Measurements from ENCODE around the gene COMMD7.

COMMD7 gene

DNA sequence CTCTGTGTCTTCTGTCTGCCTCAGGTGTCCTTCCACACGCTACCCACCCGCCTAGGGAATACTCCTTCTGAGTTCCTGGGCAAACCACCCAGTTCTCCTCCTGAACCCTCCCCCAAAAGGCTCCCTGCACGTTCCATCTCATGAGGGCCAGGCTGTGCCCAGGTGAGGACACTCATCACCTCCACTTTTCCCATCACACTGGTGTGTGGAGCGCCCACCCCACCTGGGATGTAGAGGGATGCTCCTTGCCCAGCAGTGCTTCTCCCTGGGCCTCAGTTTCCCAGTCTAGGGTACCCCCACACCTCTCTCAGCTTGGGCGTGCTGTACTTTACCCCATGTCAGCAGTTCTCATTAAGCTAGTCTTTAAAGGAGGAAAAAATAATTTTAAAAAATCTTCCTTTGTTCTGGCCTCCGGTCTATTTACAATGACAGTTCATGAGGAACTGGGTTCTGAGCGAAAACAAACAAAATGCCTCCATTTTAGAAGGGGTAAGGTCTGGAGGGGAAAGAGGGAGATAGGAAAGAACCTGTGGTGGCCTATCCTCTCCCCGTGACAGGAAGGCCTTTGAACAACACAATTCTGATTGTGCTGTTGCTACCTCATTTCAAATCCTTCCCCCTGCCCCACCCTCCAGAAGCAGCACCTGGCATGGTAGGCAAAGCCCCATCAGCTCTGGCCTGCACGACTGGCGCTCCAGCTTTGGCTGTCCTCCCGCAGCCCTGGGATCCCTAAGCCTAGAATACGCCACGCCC lies 67.9 kb downstream of the COMMD7 start:
- peak; percentile 65 for DNase-seq

DNA sequence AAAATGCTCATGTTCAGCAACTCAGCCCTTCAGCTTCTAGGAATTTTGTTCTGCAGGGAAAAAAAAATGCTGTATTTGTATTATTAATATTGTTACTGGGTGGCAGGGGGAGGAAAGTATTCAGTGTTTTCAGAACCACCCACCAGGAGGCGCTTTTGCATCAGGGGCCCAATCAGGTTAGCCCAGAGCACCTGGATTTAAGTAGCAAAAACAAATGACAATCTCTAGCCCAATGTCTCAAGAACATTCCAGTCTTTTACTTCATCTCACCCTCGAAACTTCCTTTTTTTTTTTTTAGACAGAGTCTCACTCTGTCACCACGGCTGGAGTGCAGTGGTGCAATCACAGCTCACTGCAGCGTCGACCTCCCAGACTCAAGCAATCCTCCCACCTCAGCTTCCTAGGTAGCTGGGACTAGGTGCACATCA lies 68.9 kb downstream of the COMMD7 start:
- DNase-seq = peak; percentile 14

DNA sequence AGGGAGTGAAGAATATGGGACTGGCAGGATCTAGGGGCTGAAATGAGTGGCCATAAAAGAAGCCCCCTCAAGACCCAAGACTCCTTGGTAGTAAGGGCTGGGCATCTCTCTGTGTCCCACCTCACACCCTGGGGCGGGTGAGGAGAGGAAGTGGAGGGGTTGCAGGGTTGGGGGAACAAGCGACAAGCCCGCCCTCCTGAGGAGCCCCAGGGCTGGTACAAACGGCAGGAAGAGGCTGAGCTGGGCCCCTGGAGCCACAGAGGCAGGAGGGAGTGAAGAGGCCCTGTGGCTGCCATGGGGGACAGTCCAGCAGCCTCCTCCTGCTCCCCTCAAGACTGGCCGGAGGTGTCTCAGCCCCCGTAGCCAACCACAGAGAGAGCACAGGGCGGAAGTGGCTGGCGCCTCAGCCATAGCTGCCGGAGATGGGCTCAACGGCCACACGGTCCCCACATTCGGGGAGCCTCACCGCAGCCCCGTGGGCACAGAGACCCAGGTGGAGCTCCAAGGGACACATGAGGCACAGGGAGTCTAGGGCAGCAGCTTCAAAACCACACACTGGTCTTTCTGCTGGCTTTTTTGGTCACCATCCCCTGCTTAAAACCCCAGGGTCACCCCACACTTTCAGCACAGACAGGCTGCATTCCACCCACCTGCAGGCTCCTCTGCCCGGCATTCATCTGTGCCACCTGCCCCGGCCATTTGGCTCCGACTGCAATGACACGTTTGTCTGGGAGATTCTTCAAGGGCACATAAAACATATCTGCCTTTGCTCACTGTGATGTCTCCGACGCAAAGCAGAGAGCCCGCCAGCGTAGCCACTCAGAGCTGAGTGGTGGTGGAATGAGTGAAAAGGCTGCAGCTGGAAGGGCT lies 70.0 kb downstream of the COMMD7 start:
- peak; percentile 19 for DNase-seq

DNA sequence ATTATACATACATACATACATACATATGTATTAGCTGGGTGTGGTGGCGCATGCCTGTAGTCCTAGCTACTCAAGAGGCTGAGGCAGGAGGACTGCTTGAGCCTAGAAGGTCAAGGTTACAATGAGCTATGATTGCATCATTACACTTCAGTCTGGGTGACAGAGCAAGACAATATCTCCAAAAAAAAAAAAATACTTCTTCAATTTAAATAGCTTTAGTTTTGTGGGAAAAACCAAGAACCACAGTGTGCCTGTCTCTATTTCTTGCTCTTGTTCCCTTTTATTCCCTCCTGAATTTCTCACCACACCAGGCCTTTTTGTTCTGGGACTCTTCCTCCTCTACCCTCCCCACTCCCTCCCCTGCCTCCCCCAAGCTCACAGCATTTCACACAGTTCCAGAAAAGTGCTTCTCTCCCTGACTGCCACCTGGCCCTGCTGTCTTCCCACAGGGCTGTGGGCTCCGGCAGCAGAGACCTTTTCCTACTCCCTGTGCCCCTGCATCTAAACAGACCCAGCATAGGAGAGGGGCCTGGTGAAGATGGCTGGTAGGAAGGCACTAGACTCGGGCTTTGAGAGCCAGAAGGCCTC lies 70.8 kb downstream of the COMMD7 start:
- DNase-seq = peak; percentile 11

DNA sequence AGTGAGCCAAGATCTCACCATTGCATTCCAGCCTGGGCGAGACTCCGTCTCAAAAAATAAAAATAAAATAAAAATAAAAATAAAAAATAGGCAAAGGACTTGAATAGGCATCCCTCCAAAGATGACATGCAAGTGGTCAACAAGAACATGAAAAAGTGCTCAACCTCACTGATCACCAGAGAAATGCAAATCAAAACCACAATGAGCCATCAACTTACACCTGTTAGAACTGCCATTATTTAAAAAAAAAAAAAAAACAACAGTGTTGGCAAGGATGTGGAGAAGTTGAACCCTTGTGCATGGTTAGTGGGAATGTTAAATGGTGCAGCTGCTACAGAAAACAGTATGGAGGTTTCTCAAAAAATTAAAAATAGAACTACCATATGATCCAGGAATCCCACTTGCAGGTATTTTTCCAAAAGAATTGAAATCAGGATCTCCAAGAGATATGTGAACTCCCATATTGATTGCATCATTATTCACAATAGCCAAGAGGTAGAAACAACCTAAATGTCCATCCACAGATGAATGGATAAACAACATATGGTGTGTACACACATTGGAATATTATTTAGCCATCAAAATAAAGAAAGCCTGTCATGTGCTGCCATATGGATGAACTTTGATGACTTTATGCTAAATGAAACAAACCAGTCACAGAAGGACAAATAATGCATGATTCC lies 72.4 kb downstream of the COMMD7 start:
- DNase-seq = no peak

DNA sequence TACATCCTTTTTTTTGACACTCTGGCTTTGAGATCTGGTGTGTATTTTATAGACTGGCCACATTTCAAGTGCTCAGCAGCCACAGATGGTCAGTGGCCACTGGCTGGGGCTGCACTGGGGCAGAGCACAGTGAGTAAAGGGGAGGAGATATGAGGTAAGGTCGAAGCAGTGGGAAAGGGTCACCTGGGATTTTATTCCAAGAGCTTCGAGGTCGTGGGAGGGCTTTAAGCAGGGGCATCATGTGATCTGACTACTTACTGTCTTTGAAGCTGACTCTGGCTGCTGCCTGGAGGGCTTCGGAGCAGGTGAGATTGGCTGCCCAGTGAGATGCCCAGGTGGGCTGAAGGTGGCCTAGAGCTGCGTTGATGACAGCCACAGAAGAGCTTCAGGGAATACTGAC lies 76.2 kb downstream of the COMMD7 start:
- DNase-seq = no peak

DNA sequence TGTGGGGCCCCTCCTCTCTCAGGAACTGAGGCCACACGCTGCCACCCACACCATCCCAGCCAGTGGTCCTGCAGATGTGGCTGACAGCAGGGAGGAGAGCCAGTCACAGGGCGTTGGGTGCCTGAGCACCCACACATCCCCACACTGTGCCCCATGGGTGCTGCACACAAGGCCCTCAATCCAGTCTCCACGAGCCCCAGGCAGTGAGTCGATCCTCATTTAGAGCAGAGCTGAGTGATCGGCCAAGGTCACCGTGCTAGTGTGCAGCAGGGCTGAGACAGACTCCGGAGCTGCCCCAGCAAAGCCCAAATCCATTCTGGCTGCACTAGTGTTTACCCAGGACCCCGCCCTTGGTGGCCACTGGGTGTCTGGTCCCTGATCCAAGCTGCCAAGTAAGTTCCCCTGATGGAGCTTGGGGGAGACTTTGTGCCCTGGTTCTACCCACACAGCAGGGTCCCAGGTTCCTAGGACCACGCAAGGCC lies 78.5 kb downstream of the COMMD7 start:
- no peak for DNase-seq

DNA sequence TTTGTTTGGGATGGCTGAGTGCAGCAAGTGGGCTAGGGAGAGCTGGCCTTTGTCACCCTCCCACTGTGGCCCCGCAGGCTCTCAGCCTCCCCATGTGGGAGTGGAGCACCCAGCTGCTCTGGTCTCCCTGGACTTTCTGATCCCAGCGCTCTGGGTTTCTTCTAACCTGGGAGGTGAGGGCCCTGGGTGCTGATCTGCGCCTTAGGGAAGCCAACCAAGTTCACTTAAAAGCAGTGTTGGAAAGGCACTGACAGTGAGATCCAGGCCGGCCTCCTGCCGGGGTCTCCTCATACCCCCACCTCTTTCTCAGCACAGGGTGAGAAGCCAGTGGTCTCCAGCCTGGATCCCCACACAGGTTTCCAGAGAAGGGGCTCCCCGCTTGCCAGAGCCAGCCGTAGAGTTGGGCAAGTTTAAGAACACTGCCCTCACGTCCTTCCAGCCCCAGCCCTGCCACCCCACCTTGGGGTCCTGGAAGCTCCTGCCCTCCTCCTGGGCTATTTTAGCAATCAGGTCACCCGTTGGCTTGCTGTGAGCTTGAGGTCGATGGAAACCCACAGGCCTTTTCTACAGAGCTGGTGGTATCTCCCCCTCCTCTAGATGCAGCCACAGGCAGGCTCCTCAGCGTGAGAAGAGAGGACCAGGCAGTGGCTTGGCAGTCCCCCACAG lies 79.1 kb downstream of the COMMD7 start:
- no peak for DNase-seq

DNA sequence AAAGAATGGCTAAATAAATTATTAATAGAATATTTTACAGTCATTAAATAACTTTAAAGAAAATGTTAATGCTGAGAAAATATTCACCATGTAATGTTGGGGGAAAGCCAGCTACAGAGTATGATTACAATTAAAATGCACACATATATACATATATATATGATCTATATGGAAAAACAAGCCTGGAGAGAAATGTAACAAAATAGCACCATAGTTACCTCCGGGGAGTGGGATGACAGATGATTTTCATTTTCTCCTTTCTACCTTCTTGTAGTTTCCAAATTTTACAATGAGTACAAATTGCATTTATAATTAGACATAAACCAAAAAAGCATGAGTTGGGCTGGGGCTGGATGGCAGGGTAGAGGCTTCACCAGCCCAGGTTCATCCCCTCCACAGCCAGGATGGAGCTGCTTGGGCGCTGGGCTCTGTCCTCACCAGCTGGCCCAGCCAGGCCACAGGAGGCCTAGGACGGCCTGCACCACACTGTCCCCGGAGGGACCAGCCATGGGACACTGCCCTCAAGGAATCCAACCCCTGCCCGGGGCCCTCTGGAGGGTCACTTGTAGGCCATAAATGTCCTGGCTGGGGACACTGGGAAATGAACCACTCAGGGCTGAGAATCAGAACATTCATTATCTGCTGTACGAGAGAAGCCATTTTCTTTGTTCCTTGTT lies 79.8 kb downstream of the COMMD7 start:
- DNase-seq = no peak

DNA sequence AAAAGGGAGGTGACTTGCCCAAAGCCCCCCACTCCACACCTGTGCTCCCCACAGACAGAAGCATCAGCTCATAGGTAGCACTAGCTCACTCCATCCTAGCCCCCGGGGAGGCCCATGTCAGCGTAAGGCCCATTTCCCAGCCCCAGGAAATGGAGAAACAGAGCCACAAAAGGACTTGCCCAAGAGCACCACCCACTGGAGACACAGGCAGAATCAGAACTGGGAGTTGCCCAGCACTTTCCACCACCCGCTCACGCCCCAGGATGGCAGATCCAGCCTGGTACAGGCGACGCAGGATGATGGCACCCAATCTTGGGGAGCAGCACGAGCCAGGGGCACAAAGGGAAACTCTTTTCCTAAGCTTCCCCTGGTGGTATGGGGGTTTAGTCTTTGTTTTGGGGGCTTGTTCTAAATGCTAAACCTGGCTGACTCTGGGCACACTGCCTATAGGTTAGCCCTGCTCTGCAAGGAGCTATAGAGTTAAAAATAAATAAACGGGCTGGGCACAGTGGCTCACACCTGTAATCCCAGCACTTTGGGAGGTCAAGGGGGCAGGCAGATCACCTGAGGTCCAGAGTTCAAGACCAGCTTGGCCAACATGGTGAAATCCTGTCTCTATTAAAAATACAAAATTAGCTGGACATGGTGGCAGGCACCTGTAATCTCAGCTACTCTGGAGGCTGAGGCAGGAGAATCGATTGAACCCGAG lies 81.3 kb downstream of the COMMD7 start:
- no peak for DNase-seq

DNA sequence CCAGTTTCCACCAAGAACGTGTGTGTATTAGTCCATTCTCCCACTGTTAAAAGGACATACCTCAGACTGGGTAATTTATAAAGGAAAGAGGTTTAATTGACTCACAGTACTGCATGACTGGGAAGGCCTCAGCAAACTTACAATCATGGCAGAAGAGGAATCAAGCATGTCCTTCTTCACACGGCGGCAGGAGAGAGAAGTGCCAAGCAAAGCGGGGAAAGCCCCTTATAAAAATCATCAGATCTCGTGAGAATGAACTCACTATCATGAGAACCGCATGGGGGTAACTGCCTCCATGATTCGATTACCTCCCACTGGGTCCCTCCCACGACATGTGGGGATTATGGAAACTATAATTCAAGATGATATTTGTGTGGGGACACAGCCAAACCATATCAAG lies 82.6 kb downstream of the COMMD7 start:
- no peak for DNase-seq

DNA sequence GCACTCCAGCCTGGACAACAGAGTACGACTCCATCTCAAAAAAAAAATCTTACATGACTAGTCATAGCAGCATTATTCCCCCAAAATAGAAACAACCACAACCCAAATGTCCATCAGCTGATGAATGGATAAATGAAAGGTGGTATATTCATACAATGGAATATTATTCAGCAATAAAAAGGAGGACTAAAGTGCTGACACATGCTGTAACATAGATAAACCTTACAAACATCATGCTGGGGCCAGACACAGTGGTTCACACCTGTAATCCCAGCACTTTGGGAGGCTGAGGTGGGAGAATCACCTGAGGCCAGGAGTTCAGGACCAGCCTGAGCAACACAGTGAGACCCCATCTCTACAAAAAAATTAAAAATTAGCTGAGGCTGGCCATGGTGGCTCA lies 86.4 kb downstream of the COMMD7 start:
- no peak for DNase-seq

DNA sequence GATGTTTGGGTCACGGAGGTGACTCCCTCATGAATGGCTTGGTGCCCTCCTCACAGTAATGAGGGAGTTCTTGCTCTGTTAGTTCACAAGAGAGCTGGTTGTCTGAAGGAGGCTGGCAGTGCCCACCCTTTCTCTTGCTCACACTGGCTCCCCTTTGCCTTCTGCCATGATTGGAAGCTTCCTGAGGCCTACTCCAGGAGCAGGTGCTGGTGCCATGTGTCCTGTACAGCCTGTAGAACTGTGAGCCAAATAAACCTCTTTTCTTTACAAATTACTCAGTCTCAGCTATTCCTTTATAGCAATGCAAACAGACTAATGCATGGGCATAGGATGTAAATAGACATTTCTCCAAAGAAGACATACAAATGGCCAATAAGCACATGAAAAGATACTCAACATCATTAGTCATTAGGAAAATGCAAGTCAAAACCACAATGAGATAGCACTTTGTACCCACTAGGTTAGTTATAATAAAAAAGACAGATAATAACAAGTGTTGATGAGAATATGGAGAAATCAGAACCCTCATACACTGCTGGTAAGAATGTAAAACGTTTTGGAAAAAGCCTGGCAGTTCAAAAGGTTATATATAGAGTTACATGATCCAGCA lies 87.3 kb downstream of the COMMD7 start:
- no peak for DNase-seq

DNA sequence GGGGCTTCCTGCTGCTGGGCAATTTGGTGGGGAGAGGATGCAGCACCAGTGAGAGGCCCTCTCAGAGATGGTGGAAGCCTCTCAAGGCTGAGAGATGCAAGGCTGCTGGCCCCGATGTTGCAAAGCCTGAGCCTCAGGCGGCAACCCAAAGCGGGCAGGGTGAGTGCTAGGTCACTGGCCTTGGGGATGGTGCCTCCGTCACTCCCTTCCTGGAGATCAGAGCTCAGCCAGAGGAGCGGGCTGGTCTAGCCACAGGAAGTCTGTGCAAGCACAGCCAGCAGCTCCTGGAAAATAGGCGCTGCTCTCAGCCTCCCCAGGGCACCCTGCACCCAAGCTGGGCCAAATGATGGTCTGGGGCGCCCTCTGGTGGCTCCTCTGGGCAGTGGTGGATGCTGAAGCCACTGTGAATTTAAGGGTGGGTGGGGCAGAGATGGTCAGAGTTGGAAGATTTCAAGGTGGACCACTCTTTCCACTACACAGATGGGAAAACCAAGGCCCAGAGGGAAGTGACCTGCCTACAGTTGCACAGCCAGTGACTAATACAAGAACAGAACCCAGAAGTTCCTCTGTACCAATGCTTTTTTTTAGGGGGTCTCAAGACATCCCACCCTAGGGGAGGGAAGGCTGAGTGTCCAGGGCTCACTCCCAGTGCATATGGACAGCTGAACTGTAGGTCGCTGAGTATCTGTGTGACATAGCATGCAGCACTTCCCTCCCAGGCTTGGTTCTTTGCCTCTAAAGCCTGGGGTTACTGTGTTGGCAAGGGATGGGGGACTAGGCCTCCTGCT lies 90.3 kb downstream of the COMMD7 start:
- DNase-seq = peak; percentile 30

Data from SHP77 treated with DMSO at 0.1 percent for 48 hours (cell line).